NOMO-1 treated with DMSO at 0.1 percent for 48 hours (cell line): ENCODE data around the gene FTSJ3.
"Not testable (repeated sequence)": the region's sequence is repeated elsewhere in the genome, so short reads cannot be mapped to it uniquely, and the experiment has no call there.

Experiments
- DNase-seq: peaks from one replicate; lab custom pipeline; 2025; ENCODE audit not compliant: unreplicated experiment; lab: John Stamatoyannopoulos, UW

FTSJ3 gene

GRCh38 chr17:63828936-63829335 is 1.5 kb upstream of the FTSJ3 start:
- no peak for DNase-seq

GRCh38 chr17:63827801-63828221 is 348 bp upstream of the FTSJ3 start:
- DNase-seq, result no peak

GRCh38 chr17:63826468-63827001 is 928 bp downstream of the FTSJ3 start:
- DNase-seq, result peak; percentile 44

DNA sequence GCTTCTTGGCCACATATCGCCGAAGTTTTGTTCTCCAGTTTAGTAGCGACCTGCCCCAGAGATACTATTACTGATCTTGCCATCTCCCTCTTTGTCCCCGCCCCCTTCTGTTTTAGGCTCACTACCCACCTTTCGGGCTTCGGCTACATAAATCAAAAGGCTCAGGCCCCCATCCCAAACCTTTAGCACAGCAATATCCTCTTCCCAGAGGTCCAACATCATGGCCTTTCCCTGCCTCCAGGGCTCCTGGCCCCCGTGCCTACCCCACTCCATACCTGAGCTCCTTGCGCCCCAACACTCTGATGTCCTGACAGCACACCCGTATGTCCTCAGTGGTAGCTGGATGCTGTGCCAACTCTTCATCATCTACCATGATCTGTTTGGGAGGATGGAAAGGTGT is 3.1 kb downstream of the FTSJ3 start:
- DNase-seq, result no peak

DNA sequence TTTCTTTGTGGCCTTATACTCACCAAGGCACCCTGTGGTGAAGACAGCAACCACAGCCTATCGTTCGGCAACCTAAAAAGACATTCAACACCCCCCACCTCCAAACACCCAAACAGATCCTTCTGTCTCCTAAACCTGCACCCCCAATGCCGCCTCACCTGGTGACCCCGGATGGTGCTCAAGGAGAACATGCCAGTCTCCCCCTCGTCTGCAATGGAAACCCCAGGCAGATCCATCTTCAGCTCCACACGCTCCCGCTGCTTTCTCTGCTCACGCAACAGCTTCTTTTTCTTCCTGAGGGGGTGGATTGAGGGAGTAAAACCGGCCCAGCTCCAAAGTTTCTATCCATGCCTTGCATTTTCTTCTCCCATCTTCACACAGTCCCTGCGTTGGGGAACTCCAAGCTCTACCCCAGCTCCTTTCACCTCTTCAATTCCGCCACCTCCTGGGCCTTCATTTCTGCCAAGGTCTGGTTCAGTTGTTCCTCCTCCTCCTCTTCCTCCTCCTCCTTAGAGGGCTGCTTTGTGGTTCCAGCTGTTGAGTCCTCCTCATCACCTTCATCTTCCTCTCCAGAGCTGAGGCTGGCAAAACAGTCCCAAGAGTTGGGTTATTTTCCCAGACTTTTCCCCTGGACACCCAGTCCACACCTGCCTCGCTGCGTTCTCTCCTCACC is 3.7 kb downstream of the FTSJ3 start:
- DNase-seq, result no peak

- no peak for DNase-seq
These were observed 4.9 kb downstream of the FTSJ3 start for GRCh38 chr17:63822537-63822936.

GRCh38 chr17:63821804-63822203 is 5.7 kb downstream of the FTSJ3 start:
- no peak for DNase-seq

GRCh38 chr17:63820963-63821561 is 6.4 kb downstream of the FTSJ3 start:
- DNase-seq, result no peak

DNA sequence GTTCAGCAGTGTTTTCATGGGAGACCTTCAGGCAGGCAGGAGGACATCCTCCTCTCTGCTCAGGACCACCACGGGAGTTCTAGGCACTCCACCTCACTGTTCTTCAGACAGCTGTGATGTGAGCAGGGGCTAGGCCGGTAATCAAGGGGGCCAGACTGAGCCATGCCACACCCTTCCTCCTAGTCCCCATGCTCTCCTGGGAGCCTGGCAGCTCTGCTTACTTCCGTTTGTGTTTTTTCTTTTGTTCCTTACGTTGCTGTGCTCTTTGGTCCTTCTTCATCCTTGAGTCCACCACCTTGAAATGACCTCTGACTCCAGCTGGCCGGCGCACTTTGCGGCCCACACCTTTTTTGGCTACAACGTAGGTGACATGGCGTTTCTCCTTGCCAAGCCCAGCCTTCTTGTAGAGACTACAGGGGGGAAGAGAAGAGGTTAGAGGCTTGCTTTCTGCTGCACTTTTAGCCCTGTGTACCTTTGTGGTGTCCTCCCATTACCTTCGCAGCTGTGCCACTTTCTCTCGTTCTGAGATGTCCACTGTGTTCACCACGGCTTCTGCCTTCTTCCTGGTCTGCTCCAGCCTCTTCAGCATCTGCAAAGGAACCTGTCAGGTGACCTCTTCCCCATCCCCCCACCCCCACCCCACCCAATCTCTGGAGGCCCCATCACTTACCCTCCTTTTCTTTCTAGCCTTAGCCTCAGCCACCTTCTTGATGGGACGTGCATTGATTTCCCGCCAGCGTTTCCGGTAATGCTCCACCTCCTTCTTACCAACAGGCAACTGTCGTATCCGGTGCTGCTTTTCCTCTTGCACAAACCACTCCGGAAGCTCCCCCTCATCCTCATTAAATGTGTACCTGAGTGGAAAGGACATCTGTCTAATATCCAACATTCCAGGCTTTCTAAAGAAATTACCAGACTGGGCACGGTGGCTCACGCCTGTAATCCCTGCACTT is 7.6 kb downstream of the FTSJ3 start:
- DNase-seq, result no peak

DNA sequence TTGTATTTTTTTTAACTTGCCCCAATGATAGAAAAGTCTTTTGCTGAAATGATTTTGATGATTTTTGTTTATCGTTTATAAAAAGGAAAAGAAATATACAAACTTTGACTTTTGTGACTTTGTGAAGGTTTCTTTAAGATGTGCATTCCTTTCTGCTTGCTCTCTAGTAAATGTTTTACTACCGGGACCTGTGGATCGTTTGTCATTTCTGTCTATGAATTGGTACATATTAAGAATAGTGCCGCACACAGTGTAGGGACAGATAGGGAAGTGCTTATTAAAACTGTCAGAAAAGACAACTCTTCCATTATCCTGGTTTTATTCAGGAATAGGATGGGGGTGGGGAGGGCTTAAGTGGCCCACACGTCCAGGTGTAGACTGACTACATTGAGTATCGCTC is 8.3 kb downstream of the FTSJ3 start:
- no peak for DNase-seq

DNA sequence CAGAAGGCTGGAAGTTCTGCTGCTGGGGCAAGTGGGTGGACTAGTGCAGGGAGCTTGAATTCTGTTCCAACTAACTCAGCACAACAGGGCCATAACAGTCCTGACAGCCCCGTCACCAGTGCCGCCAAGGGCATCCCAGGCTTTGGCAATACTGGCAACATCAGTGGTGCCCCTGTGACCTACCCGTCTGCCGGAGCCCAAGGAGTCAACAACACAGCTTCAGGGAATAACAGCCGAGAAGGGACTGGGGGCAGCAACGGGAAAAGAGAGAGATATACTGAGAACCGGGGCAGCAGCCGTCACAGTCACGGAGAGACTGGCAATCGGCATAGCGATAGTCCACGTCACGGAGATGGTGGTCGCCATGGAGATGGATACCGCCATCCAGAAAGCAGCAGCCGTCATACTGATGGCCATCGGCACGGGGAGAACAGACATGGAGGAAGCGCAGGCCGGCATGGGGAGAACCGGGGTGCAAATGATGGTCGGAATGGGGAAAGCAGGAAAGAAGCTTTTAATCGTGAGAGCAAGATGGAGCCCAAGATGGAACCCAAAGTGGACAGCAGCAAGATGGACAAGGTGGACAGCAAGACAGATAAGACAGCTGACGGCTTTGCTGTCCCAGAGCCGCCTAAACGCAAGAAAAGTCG is 9.6 kb downstream of the FTSJ3 start:
- DNase-seq, result no peak

DNA sequence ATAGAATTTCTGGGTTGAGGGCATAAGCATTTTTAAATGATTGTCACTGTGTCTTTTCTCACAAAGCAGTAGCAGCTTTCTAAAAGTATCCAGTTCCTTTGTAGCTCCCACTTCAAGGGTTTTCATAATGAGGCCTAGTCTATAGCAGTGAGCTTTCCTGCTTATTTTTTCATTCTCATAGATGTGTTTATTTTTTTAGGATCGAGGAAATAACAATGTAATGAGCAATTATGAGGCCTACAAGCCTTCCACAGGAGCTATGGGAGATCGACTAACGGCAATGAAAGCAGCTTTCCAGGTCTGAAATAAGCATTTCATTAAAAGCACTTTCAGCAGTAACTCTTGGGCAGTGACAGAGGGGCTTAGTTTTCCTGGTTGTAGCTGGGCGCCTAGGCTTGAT is 10.8 kb downstream of the FTSJ3 start:
- no peak for DNase-seq

GRCh38 chr17:63816123-63816522 is 11.3 kb downstream of the FTSJ3 start:
- no peak for DNase-seq

GRCh38 chr17:63809970-63810369 is 17.5 kb downstream of the FTSJ3 start:
- no peak for DNase-seq

- DNase-seq, result no peak
These were observed 21.9 kb downstream of the FTSJ3 start for GRCh38 chr17:63805591-63805990.

GRCh38 chr17:63804328-63804727 is 23.1 kb downstream of the FTSJ3 start:
- DNase-seq, result no peak

GRCh38 chr17:63800783-63801182 is 26.7 kb downstream of the FTSJ3 start:
- no peak for DNase-seq

- no peak for DNase-seq
These were observed 28.8 kb downstream of the FTSJ3 start for GRCh38 chr17:63798572-63799106.

DNA sequence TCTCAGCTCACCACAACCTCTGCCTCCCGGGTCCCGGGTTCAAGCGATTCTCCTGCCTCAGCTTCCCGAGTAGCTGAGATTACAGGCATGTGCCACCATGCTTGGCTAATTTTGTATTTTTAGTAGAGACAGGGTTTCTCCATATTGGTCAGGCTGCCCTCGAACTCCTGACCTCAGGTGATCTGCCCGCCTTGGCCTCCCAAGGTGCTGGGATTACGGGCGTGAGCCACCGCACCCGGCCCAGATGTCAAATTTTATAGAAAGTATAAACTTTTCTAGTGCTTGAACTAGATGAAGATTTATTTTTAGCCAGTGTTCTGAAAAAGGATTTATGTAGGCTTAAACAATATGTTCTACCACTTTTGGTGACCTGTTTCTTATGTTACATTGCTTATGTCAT is 31.1 kb downstream of the FTSJ3 start:
- not testable (repeated sequence) for DNase-seq

GRCh38 chr17:63792055-63792729 is 35.3 kb downstream of the FTSJ3 start:
- DNase-seq, result no peak
